Measurements from ENCODE around the gene DBNDD2. TPM values are rescaled to one million over a fixed set of nuclear protein-coding genes. Genes with fewer than 3 reads are reported as not detected.

DBNDD2 gene
- total and polyA plus RNA-seq, 2 experiments from 2014 or later, result 25.8 to 62.5 TPM

- Histone ChIP-seq H3K4me1 (ENCODE audit: insufficient read depth) (peaks cover 8% of the 10 kb centered on the region; the same call in 1 of the 2 replicates), H3K36me3 (ENCODE audit: insufficient read depth) (no peaks in the 10 kb centered on the region), H4K20me1 (replicated peaks; ENCODE audit: insufficient read depth) (no peaks in the 10 kb centered on the region), H3K4me3 (no peak overlapping the region), H3K9me2 (ENCODE audit: insufficient read depth) (peaks cover 7% of the 10 kb centered on the region; the same call in 1 of the 2 replicates), H3K27me3 (ENCODE audit: insufficient read depth) (no peaks in the 10 kb centered on the region), H2AFZ (no peak overlapping the region), H3K4me2 (no peak overlapping the region), H3K27ac (ENCODE audit: low read depth) (no peak overlapping the region), H3K79me2 (replicated peaks; ENCODE audit: insufficient read depth) (no peaks in the 10 kb centered on the region), H3F3A (replicated peaks; ENCODE audit: low read depth) (no peaks in the 10 kb centered on the region)
- no peaks in the 10 kb centered on the region for H3K36me3 Mint-ChIP-seq (ENCODE audit: low read depth)
- H3K4me3 Mint-ChIP-seq, result no peak overlapping the region
- ATAC-seq (no peak), DNase-seq (ENCODE audit: low spot score) (no peak)
- TF ChIP-seq JUNB (IDR thresholded peaks at IDR 0.05; ENCODE audit: unreplicated experiment) (no peak), EZH2 (IDR thresholded peaks at IDR 0.05; ENCODE audit: low read depth, unreplicated experiment) (no peak), CREB1 (CRISPR knock-in tag; IDR thresholded peaks at IDR 0.05; ENCODE audit: low read depth) (no peak), NANOG (IDR thresholded peaks at IDR 0.05; ENCODE audit: borderline replicate concordance) (no peak), POLR2AphosphoS5 (IDR thresholded peaks at IDR 0.05; ENCODE audit: low read depth) (no peak)
- no peak overlapping the region for H3K27ac Mint-ChIP-seq
- H3K9me3 Mint-ChIP-seq, result no peaks in the 10 kb centered on the region
- peaks cover 9% of the 10 kb centered on the region for H3K27me3 Mint-ChIP-seq (ENCODE audit: insufficient read depth, low read depth, poor library complexity)
- H3K4me1 Mint-ChIP-seq, result peaks cover 13% of the 10 kb centered on the region
These were observed 36.0 kb downstream of the DBNDD2 start for GRCh38 chr20:45444050-45444449.

- Mint-ChIP-seq H3K4me3 (no peak overlapping the region), H3K27me3 (ENCODE audit: insufficient read depth, low read depth, poor library complexity) (peaks cover 5% of the 10 kb centered on the region), H3K36me3 (ENCODE audit: low read depth) (no peaks in the 10 kb centered on the region), H3K27ac (no peak overlapping the region), H3K9me3 (no peaks in the 10 kb centered on the region), H3K4me1 (peaks cover 7% of the 10 kb centered on the region)
- DNase-seq (ENCODE audit: low spot score) (peak; percentile 75), ATAC-seq (peak; percentile 84)
- Histone ChIP-seq H3K79me2 (replicated peaks; ENCODE audit: insufficient read depth) (no peaks in the 10 kb centered on the region), H3K4me1 (ENCODE audit: insufficient read depth) (no peaks in the 10 kb centered on the region; the same call in 1 of the 2 replicates), H3F3A (replicated peaks; ENCODE audit: low read depth) (no peaks in the 10 kb centered on the region), H3K36me3 (ENCODE audit: insufficient read depth) (no peaks in the 10 kb centered on the region), H4K20me1 (replicated peaks; ENCODE audit: insufficient read depth) (no peaks in the 10 kb centered on the region), H2AFZ (no peak overlapping the region), H3K9me2 (ENCODE audit: insufficient read depth) (no peaks in the 10 kb centered on the region), H3K27ac (ENCODE audit: low read depth) (no peak overlapping the region), H3K4me3 (no peak overlapping the region), H3K27me3 (ENCODE audit: insufficient read depth) (no peaks in the 10 kb centered on the region), H3K4me2 (no peak overlapping the region)
- TF ChIP-seq CTCF (conservative IDR thresholded peaks at IDR 0.05; ENCODE audit: low read depth in 2 of 2) (peak; percentile 66 to 67), ZNF331 (CRISPR knock-in tag; IDR thresholded peaks at IDR 0.05; ENCODE audit: low read depth) (no peak)
These were observed 37.9 kb downstream of the DBNDD2 start for GRCh38 chr20:45445805-45446562.

GRCh38 chr20:45448270-45448669 lies 40.2 kb downstream of the DBNDD2 start:
- no peaks in the 10 kb centered on the region for H3K9me3 Mint-ChIP-seq
- H3K4me3 ChIP-seq, result no peak overlapping the region
- no peak for DNase-seq (ENCODE audit: low spot score)
- 0 out of 2 replicates have a peak, but pooled peaks cover 3% of the 10 kb centered on the region for H3F3A ChIP-seq (replicated peaks; ENCODE audit: low read depth)
- no peaks in the 10 kb centered on the region for H3K36me3 Mint-ChIP-seq (ENCODE audit: low read depth)
- ATAC-seq, result no peak
- no peak overlapping the region for H3K27ac ChIP-seq (ENCODE audit: low read depth)
- no peak overlapping the region for H2AFZ ChIP-seq
- no peak overlapping the region for H3K4me3 Mint-ChIP-seq
- no peaks in the 10 kb centered on the region for H4K20me1 ChIP-seq (replicated peaks; ENCODE audit: insufficient read depth)
- H3K27me3 Mint-ChIP-seq (ENCODE audit: insufficient read depth, low read depth, poor library complexity), result peaks cover 5% of the 10 kb centered on the region
- no peak overlapping the region for H3K4me2 ChIP-seq
- no peak overlapping the region for H3K27ac Mint-ChIP-seq
- H3K36me3 ChIP-seq (ENCODE audit: insufficient read depth), result no peaks in the 10 kb centered on the region
- no peaks in the 10 kb centered on the region for H3K79me2 ChIP-seq (replicated peaks; ENCODE audit: insufficient read depth)
- no peaks in the 10 kb centered on the region for H3K27me3 ChIP-seq (ENCODE audit: insufficient read depth)
- H3K9me2 ChIP-seq (ENCODE audit: insufficient read depth), result no peaks in the 10 kb centered on the region
- peaks cover 8% of the 10 kb centered on the region for H3K4me1 ChIP-seq (ENCODE audit: insufficient read depth)
- H3K4me1 Mint-ChIP-seq, result peaks cover 8% of the 10 kb centered on the region
- TF ChIP-seq NANOG (IDR thresholded peaks at IDR 0.05; ENCODE audit: borderline replicate concordance) (no peak), CREB1 (CRISPR knock-in tag; IDR thresholded peaks at IDR 0.05; ENCODE audit: low read depth) (no peak), POLR2AphosphoS5 (IDR thresholded peaks at IDR 0.05; ENCODE audit: low read depth) (no peak), JUNB (IDR thresholded peaks at IDR 0.05; ENCODE audit: unreplicated experiment) (no peak), STAT1 (IDR thresholded peaks at IDR 0.05; ENCODE audit: unreplicated experiment) (no peak), ETS1 (IDR thresholded peaks at IDR 0.05) (no peak), REST (IDR thresholded peaks at IDR 0.05; ENCODE audit: unreplicated experiment) (no peak), ZNF114 (CRISPR knock-in tag; IDR thresholded peaks at IDR 0.05) (no peak), EZH2 (IDR thresholded peaks at IDR 0.05; ENCODE audit: low read depth, unreplicated experiment) (no peak)

Data from GM23338 (cell line).